B cell (primary cell): ENCODE results near the gene DNAJB8.

Source experiments
- EZH2 ChIP-seq: IDR thresholded peaks from 2 replicates; pipeline ENCODE4 v1.6.1; 2012; ENCODE audit warnings: borderline replicate concordance, low read depth, mild to moderate bottlenecking, moderate library complexity, low read length; ENCODE audit not compliant: insufficient read depth, poor library complexity, severe bottlenecking
- TF ChIP-seq, protein P1 (sequence below): fragments of 200-600 bp; IDR thresholded peaks from one replicate; pipeline ENCODE4 v1.8.0; 2022; ENCODE audit warnings: antibody characterized with exemption, mild to moderate bottlenecking

DNA sequence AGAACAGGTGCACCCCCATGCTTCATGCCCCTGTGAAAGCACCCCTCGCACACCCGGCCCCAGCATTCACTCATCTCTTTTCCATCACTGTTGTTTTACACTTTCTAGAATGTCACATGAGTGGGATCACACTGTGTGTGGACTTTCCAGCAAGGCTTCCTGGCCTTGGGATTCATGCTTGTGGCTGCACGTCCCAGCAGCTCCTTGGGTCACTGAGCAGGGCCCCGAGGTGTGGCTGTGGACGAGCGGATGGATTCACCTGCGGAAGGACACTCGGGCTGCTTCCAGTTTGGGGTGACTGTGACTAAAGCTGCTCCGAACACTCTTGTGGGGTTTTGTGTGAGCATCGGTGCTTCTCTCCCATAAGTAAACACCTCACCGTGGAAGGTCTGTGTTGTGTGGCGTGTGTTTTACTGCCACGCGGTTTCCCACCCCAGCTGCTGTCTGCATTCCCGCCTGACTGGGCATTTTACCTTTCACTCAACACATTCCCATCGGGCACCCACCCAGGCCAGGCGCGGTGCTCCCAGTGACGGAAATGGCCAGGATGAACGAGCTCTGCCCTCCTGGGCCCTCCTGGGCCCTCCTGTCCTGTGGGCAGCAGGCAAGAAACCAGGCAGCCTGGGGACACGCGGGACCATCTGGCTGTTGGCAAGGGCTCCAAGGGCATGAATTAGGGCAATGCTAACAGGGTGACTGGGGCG lies 41.4 kb downstream of the DNAJB8 start:
- TF ChIP-seq, protein P1, sequence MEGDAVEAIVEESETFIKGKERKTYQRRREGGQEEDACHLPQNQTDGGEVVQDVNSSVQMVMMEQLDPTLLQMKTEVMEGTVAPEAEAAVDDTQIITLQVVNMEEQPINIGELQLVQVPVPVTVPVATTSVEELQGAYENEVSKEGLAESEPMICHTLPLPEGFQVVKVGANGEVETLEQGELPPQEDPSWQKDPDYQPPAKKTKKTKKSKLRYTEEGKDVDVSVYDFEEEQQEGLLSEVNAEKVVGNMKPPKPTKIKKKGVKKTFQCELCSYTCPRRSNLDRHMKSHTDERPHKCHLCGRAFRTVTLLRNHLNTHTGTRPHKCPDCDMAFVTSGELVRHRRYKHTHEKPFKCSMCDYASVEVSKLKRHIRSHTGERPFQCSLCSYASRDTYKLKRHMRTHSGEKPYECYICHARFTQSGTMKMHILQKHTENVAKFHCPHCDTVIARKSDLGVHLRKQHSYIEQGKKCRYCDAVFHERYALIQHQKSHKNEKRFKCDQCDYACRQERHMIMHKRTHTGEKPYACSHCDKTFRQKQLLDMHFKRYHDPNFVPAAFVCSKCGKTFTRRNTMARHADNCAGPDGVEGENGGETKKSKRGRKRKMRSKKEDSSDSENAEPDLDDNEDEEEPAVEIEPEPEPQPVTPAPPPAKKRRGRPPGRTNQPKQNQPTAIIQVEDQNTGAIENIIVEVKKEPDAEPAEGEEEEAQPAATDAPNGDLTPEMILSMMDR, result no peak
- no peak for TF ChIP-seq EZH2
